ENCODE results near the gene KLHL22.
"Not testable (repeated sequence)": the region's sequence is repeated elsewhere in the genome, so short reads cannot be mapped to it uniquely, and the experiment has no call there.

KLHL22 gene

GRCh38 chr22:20419664-20419951 lies 76.0 kb downstream of the KLHL22 start:
- no peak for DNase-seq (ENCODE audit: low read depth, low spot score)
- no peak for TF ChIP-seq CTCF (IDR thresholded peaks at IDR 0.05; ENCODE audit: insufficient read depth, low read length, missing control alignments)
- no peak overlapping the region for H3K4me3 ChIP-seq (ENCODE audit: low read depth, low read length)
- POLR2A ChIA-PET = no interaction called here
- CTCF ChIA-PET = interaction anchor here (1.2 to 5.5 kb wide), 8 partner anchors 11 to 187 kb away, joined by 3 to 152 read pairs (median 14); no protein-coding TSS in a partner anchor

GRCh38 chr22:20418211-20418788 lies 77.3 kb downstream of the KLHL22 start:
- TF ChIP-seq CTCF (IDR thresholded peaks at IDR 0.05; ENCODE audit: insufficient read depth, low read length, missing control alignments) = peak; percentile 74
- ChIA-PET CTCF (interaction anchor here (0.6 to 5.5 kb wide), 38 partner anchors 9 to 324 kb away, joined by 3 to 152 read pairs (median 4); partner anchors contain the start of genes MED15 and ZNF74), POLR2A (interaction anchor here (0.6 to 1.1 kb wide), 5 partner anchors 24 to 285 kb away, joined by 3 to 7 read pairs (median 4); no protein-coding TSS in a partner anchor)
- DNase-seq (ENCODE audit: low read depth, low spot score) = no peak
- H3K4me3 ChIP-seq (ENCODE audit: low read depth, low read length) = peak overlapping the region; percentile 56

GRCh38 chr22:20415699-20416098 lies 79.9 kb downstream of the KLHL22 start:
- DNase-seq (ENCODE audit: low read depth, low spot score); H3K4me3 ChIP-seq (ENCODE audit: low read depth, low read length); POLR2A ChIA-PET: not testable (repeated sequence)
- CTCF ChIA-PET = interaction anchor here (4.8 to 5.5 kb wide), 2 partner anchors 7 to 39 kb away, joined by 38 to 152 read pairs; no protein-coding TSS in a partner anchor

DNA sequence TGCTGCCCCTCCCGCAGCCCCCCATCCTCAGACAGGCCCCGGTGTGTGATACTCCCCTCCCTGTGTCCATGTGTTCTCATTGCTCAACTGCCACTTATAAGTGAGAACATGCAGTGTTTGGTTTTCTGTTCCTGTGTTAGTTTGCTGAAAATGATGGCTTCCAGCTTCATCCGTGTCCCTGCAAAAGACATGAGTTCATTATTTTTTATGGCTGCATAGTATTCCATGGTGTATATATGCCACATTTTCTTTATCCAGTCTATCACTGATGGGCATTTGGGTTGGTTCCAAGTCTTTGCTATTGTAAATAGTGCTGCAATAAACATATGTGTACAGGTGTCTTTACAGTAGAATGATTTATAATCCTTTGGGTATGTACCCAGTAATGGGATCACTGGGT lies 80.4 kb downstream of the KLHL22 start:
- CTCF ChIA-PET = interaction anchor here (5.5 kb wide), 1 partner anchor 40 kb away, joined by 152 read pairs; no protein-coding TSS in a partner anchor
- H3K4me3 ChIP-seq (ENCODE audit: low read depth, low read length); POLR2A ChIA-PET; DNase-seq (ENCODE audit: low read depth, low spot score): not testable (repeated sequence)

- ChIA-PET POLR2A (interaction anchor here (0.6 kb wide), 1 partner anchor 26 kb away, joined by 3 read pairs; no protein-coding TSS in a partner anchor), CTCF (no interaction called here)
- DNase-seq (ENCODE audit: low read depth, low spot score) = no peak
- TF ChIP-seq CTCF (IDR thresholded peaks at IDR 0.05; ENCODE audit: insufficient read depth, low read length, missing control alignments) = no peak
- H3K4me3 ChIP-seq (ENCODE audit: low read depth, low read length) = no peak overlapping the region
Measured at GRCh38 chr22:20414450-20414849, 81.1 kb downstream of the KLHL22 start.

DNA sequence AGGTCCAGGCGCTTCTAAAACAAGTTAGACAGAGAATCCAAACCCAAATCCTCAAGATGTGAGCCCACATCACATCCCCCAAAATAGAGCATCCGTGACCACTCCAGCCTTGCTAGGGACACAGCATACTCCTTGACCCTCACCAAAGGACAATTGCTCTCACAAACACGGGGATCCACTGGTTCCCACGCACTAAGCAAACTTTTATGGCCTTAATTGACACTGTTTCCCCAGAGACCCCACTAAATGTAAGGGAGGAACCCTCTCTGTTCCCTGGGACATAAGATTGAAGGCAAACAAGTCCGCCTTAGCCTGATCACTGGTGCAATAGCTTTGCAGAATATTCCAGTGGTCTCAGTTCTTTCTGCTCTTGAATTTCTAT lies 81.5 kb downstream of the KLHL22 start:
- DNase-seq (ENCODE audit: low read depth, low spot score) = no peak
- CTCF ChIA-PET = interaction anchor here (2.9 kb wide), 1 partner anchor 42 kb away, joined by 10 read pairs; no protein-coding TSS in a partner anchor
- POLR2A ChIA-PET = interaction anchor here (0.6 kb wide), 1 partner anchor 25 kb away, joined by 3 read pairs; no protein-coding TSS in a partner anchor
- TF ChIP-seq CTCF (IDR thresholded peaks at IDR 0.05; ENCODE audit: insufficient read depth, low read length, missing control alignments) = no peak
- no peak overlapping the region for H3K4me3 ChIP-seq (ENCODE audit: low read depth, low read length)

DNA sequence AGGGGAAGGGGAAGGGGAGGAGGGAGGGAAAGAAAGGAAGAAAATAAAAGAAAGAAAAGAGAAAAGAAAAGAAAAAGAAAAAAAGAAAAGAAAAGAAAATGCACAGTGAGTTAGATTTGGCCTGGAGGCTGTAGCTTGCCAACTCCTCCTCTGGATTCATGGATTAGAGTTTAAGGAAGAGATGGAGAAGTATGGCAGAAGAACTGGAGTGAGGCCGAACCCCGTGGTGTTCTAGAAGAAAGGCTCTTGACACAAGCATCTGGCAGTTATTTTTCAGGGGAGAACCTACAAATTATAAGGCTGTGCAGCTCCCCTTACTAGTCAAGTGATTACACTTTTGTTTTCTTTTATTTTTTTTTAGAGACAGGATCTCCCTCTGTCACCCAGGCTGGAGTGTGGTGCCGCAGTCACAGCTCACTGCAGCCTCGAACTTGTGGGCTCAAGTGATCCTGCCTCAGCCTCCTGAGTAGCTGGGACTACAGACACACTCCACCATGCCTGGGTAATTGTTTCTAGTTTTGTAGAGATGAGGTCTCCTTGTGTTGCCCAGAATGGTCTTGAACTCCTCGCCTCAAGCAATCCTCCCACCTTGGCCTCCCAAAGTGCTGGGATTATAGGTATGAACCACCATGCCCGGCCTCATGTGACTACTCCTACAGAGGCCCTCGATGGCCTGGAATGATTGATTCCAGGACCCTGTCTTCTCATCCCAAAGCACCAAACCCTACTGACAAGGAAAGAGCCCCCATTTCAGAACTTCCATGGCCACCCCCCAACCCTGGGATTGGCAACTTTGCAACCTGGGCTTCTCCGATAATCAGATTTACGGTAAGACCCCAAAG lies 82.2 kb downstream of the KLHL22 start:
- no peak for DNase-seq (ENCODE audit: low read depth, low spot score)
- ChIA-PET POLR2A (interaction anchor here (0.5 kb wide), 1 partner anchor 47 kb away, joined by 5 read pairs; no protein-coding TSS in a partner anchor), CTCF (interaction anchor here (1.2 to 2.9 kb wide), 3 partner anchors 18 to 48 kb away, joined by 3 to 10 read pairs (median 5); no protein-coding TSS in a partner anchor)
- H3K4me3 ChIP-seq (ENCODE audit: low read depth, low read length) = no peak overlapping the region
- TF ChIP-seq CTCF (IDR thresholded peaks at IDR 0.05; ENCODE audit: insufficient read depth, low read length, missing control alignments) = no peak
